CD4-positive, alpha-beta memory T cell (primary cell): Measurements from ENCODE around the gene ANKRD40CL. TPM values are rescaled to one million over a fixed set of nuclear protein-coding genes. Genes with fewer than 3 reads are reported as not detected.
"Not testable (repeated sequence)": the region's sequence is repeated elsewhere in the genome, so short reads cannot be mapped to it uniquely, and the experiment has no call there.

Experiments
- CTCF ChIA-PET: fragments of 350-600 bp; sonication (Branson Sonifier 250); formaldehyde crosslinking; loops from one replicate; lab custom pipeline; 2021; ENCODE audit warnings: inconsistent platforms; ENCODE audit not compliant: partially characterized antibody; lab: Charles Lee
- POLR2A ChIA-PET: fragments of 350-600 bp; sonication (Branson Sonifier 250); formaldehyde crosslinking; loops from one replicate; lab custom pipeline; 2021; ENCODE audit not compliant: partially characterized antibody; lab: Charles Lee
- DNase-seq, 5 donors: peaks; one replicate each; pipeline versions ENCODE4 v3.0.0 to v3.0.0-alpha.2; 2020 to 2022; ENCODE audit warnings: mixed read lengths in 1 of 5
- H3K27ac ChIP-seq: one replicate; pipeline ENCODE4 v1.7.0; 2013; ENCODE audit warnings: low read depth, low read length
- H3K27me3 ChIP-seq: 2 replicates; pipeline ENCODE4 v1.7.0; 2013; ENCODE audit warnings: mild to moderate bottlenecking, low read length, moderate library complexity; ENCODE audit not compliant: insufficient read depth
- H3K36me3 ChIP-seq: 2 replicates; pipeline ENCODE4 v1.7.0; 2013; ENCODE audit warnings: mild to moderate bottlenecking, low read length, moderate library complexity; ENCODE audit not compliant: insufficient read depth
- H3K4me1 ChIP-seq: 2 replicates; pipeline ENCODE4 v1.7.0; 2013; ENCODE audit warnings: mild to moderate bottlenecking, low read length, moderate library complexity; ENCODE audit not compliant: insufficient read depth
- H3K4me3 ChIP-seq, 2 donors: one replicate each; pipeline ENCODE4 v1.7.0; 2013; ENCODE audit warnings: low read length in 2 of 2, mild to moderate bottlenecking in 1 of 2
- H3K9me3 ChIP-seq, 2 donors: one replicate each; pipeline ENCODE4 v1.7.0; 2013; ENCODE audit warnings: low read length in 2 of 2, control low read depth in 1 of 2; ENCODE audit not compliant: control insufficient read depth in 1 of 2
- H3K27ac Mint-ChIP-seq, 7 donors: one replicate each; pipeline ENCODE4 v1.8.0; 2020 to 2021; ENCODE audit warnings: mixed read lengths in 7 of 7, mild to moderate bottlenecking in 6 of 7, inconsistent platforms in 3 of 7, moderate library complexity in 3 of 7
- H3K27me3 Mint-ChIP-seq, 2 donors: one replicate each; pipeline ENCODE4 v1.8.0; 2020 to 2021; ENCODE audit warnings: mixed read lengths in 2 of 2
- H3K36me3 Mint-ChIP-seq, 2 donors: one replicate each; pipeline ENCODE4 v1.8.0; 2020 to 2021; ENCODE audit warnings: mixed read lengths in 2 of 2, inconsistent platforms in 1 of 2, mild to moderate bottlenecking in 1 of 2
- H3K4me1 Mint-ChIP-seq, 4 donors: one replicate each; pipeline ENCODE4 v1.8.0; 2020 to 2021; ENCODE audit warnings: mixed read lengths in 4 of 4, mild to moderate bottlenecking in 1 of 4
- H3K4me3 Mint-ChIP-seq, 8 donors: one replicate each; pipeline ENCODE4 v1.8.0; 2020 to 2021; ENCODE audit warnings: mixed read lengths in 8 of 8, mild to moderate bottlenecking in 7 of 8, moderate library complexity in 6 of 8, inconsistent platforms in 3 of 8
- H3K9me3 Mint-ChIP-seq, 8 donors: one replicate each; pipeline ENCODE4 v1.8.0; 2020 to 2021; ENCODE audit warnings: mixed read lengths in 8 of 8, mild to moderate bottlenecking in 5 of 8, inconsistent platforms in 3 of 8, moderate library complexity in 1 of 8
- intact Hi-C: fragments of 100-400 bp; cut with micrococcal nuclease; formaldehyde crosslinking; loops from one replicate; pipeline ENCODE4 v1.15.1; 2023
- polyA plus RNA-seq, 2 donors: library from polyadenylated mRNA; unstranded; fragments of 300-500 nt; fragmentation: Illumina TruSeq; gene quantifications; one replicate each; pipeline ENCODE4 v1.2.3, GENCODE V29; 2021
- total RNA-seq, 2 experiments: library from RNA; stranded (reverse); gene quantifications; one replicate each; pipeline ENCODE4 v1.2.3, GENCODE V29; 2021

ANKRD40CL gene
- total and polyA plus RNA-seq, 4 experiments from 2014 or later: not detected

GRCh38 chr17:50725769-50726655 lies 41.3 kb downstream of the ANKRD40CL start:
- POLR2A ChIA-PET: interaction anchor here (1.1 kb wide), 1 partner anchor 18 kb away, joined by 3 read pairs; no protein-coding TSS in a partner anchor
- H3K4me1 ChIP-seq: peaks cover 97% of the 10 kb centered on the region
- no peaks in the 10 kb centered on the region for H3K9me3 ChIP-seq
- CTCF ChIA-PET: no interaction called here
- no peak for DNase-seq
- H3K4me3 ChIP-seq: no peak overlapping the region
- peak overlapping the region in 5 of 8 donors; percentile 43 to 67 (median 54) for H3K4me3 Mint-ChIP-seq
- H3K27ac Mint-ChIP-seq: peak overlapping the region in 3 of 7 donors; percentile 27 to 63 (median 60)
- no peaks in the 10 kb centered on the region for H3K36me3 ChIP-seq
- H3K9me3 Mint-ChIP-seq: no peaks in the 10 kb centered on the region
- H3K27ac ChIP-seq: no peak overlapping the region
- intact Hi-C loops: no loop called here
- peaks cover 8 to 18% of the 10 kb centered on the region in 2 donors for H3K36me3 Mint-ChIP-seq
- peaks cover 39 to 77% (median 59%) of the 10 kb centered on the region in 4 donors for H3K4me1 Mint-ChIP-seq
- H3K27me3 ChIP-seq: no peaks in the 10 kb centered on the region
- no peaks in the 10 kb centered on the region for H3K27me3 Mint-ChIP-seq

DNA sequence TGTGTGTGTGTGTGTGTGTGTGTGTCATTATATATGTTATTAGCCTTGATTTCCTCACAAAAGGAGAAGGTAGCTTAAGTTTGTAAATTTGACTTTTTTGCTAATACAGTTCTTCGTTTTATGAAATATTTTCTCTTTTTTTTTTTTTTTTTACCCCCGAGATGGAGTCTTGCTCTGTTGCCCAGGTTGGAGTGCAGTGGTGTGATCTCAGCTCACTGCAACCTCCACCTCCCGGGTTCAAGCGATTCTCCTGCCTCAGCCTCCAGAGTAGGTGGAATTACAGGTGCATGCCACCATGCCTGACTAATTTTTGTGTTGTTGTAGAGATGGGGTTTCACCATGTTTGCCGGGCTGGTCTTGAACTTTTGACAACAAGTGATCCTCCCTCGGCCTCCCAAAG lies 42.7 kb downstream of the ANKRD40CL start:
- peak overlapping the region in 4 of 8 donors; percentile 15 to 31 (median 22) for H3K4me3 Mint-ChIP-seq
- intact Hi-C loops: not testable (repeated sequence)
- POLR2A ChIA-PET: interaction anchor here (1.0 kb wide), 1 partner anchor 24 kb away, joined by 3 read pairs; no protein-coding TSS in a partner anchor

DNA sequence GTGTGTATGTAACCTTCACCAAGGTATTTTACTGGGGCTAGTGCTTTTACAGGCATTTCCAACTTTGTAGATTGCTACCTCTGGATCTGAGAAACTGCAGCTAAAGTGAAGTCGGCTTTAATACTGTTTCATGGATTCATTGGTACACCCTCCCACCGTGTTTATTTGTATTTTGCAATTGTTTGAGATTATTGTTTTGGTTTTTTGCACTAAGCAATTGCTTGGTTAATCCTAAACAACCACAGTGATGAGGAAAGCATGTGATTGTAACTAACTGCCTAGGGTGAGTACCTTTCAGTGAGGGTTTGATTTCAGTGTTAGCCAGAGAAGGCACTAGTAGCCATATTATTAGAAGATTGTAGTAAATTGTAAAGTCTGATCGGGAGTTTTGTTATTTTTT lies 44.6 kb downstream of the ANKRD40CL start:
- H3K9me3 ChIP-seq: no peaks in the 10 kb centered on the region
- no peak for DNase-seq
- H3K4me1 ChIP-seq: peaks cover 76% of the 10 kb centered on the region
- no peak overlapping the region for H3K27ac ChIP-seq
- ChIA-PET POLR2A (interaction anchor here (1.2 to 1.7 kb wide), 2 partner anchors 16 to 143 kb away, joined by 3 to 5 read pairs; partner anchors contain the start of gene TOB1), CTCF (no interaction called here)
- intact Hi-C loops: no loop called here
- H3K4me3 ChIP-seq: no peak overlapping the region
- peak overlapping the region in 4 of 7 donors; percentile 19 to 77 (median 54) for H3K27ac Mint-ChIP-seq
- no peaks in the 10 kb centered on the region for H3K36me3 ChIP-seq
- no peaks in the 10 kb centered on the region for H3K9me3 Mint-ChIP-seq
- peaks cover 8 to 26% of the 10 kb centered on the region in 2 donors for H3K36me3 Mint-ChIP-seq
- no peaks in the 10 kb centered on the region for H3K27me3 Mint-ChIP-seq
- H3K27me3 ChIP-seq: no peaks in the 10 kb centered on the region
- H3K4me3 Mint-ChIP-seq: peak overlapping the region; percentile 21 to 99 (median 62)
- peaks cover 32 to 71% (median 52%) of the 10 kb centered on the region in 4 donors for H3K4me1 Mint-ChIP-seq

More for the DNA sequence above, 42.7 kb downstream of the ANKRD40CL start:
- not testable (repeated sequence) for H3K27me3 ChIP-seq, H3K27ac ChIP-seq, H3K36me3 ChIP-seq, H3K4me3 ChIP-seq, H3K9me3 Mint-ChIP-seq, H3K27ac Mint-ChIP-seq, H3K27me3 Mint-ChIP-seq, DNase-seq, H3K9me3 ChIP-seq
- Mint-ChIP-seq H3K36me3 (peaks cover 8 to 25% of the 10 kb centered on the region in 2 donors), H3K4me1 (peaks cover 38 to 86% (median 63%) of the 10 kb centered on the region in 4 donors)
- CTCF ChIA-PET: interaction anchor here (0.7 kb wide), 1 partner anchor 19 kb away, joined by 4 read pairs; no protein-coding TSS in a partner anchor
- peaks cover 90% of the 10 kb centered on the region for H3K4me1 ChIP-seq

- intact Hi-C loops: no loop called here
- H3K4me1 ChIP-seq: peaks cover 63% of the 10 kb centered on the region
- Mint-ChIP-seq H3K4me1 (peaks cover 23 to 58% (median 41%) of the 10 kb centered on the region in 4 donors), H3K4me3 (peak overlapping the region; percentile 86 to 99 (median 98)), H3K27ac (peak overlapping the region; percentile 78 to 99 (median 99)), H3K27me3 (no peaks in the 10 kb centered on the region), H3K36me3 (peaks cover 0 to 21% of the 10 kb centered on the region in 2 donors), H3K9me3 (no peaks in the 10 kb centered on the region)
- H3K4me3 ChIP-seq: peak overlapping the region; percentile 55 to 100
- POLR2A ChIA-PET: interaction anchor here (1.7 to 6.6 kb wide), 2 partner anchors 14 to 145 kb away, joined by 5 to 116 read pairs; partner anchors contain the start of genes ANKRD40 and TOB1
- peak in 4 of 5 donors; percentile 39 to 45 (median 42) for DNase-seq
- no peaks in the 10 kb centered on the region for H3K9me3 ChIP-seq
- peak overlapping the region; percentile 97 for H3K27ac ChIP-seq
- CTCF ChIA-PET: interaction anchor here (0.7 to 0.8 kb wide), 2 partner anchors 25 to 81 kb away, joined by 3 to 4 read pairs; no protein-coding TSS in a partner anchor
- H3K27me3 ChIP-seq: no peaks in the 10 kb centered on the region
- H3K36me3 ChIP-seq: no peaks in the 10 kb centered on the region
Measured at GRCh38 chr17:50721194-50722010, 45.9 kb downstream of the ANKRD40CL start.

DNA sequence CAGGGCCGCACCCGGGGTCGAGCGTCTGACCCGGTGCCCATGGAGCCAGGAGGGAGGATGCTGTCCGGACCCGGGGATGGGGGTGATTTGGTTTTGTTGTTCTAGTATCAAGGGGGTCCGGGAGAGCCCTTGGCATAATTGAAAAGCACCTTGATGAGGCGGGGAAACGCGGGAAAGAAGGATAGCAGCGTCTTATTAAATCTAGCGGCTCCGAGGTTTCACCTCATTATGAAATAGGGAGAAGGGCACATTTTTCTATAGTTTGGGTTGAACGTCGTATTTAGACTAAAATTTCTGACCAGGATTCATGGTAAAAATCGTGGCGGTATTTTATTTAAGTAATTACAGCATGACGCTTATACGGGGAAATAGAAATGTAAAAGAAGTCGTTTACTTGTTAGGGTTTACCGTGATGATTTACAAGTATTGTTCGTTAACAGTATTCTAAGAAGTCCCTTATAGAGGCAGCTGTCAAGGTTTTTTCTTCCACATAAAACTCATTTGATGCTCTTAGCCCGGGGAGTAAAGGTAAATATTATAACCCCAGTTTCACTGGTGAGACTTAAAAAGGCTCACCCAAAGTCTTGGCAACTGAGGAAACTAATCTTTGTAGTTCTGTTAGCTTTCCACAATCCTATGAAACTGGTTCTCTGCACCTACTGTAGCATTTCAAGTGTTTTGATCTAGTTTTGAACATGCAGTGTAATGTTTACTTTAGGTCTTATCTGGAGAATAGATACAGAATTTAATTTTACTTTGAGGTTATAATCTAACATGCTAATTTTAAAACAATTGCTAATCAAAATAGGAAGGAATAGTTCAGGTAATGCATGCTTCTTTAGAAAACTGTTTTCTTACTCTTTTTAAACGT lies 47.2 kb downstream of the ANKRD40CL start:
- Mint-ChIP-seq H3K4me3 (peak overlapping the region; percentile 86 to 99 (median 98)), H3K4me1 (peaks cover 19 to 51% (median 35%) of the 10 kb centered on the region in 4 donors), H3K9me3 (no peaks in the 10 kb centered on the region), H3K27me3 (no peaks in the 10 kb centered on the region), H3K27ac (peak overlapping the region; percentile 78 to 99 (median 99)), H3K36me3 (peaks cover 0 to 21% of the 10 kb centered on the region in 2 donors)
- Histone ChIP-seq H3K27ac (peak overlapping the region; percentile 97), H3K4me1 (peaks cover 50% of the 10 kb centered on the region), H3K36me3 (no peaks in the 10 kb centered on the region), H3K4me3 (peak overlapping the region; percentile 55 to 100), H3K27me3 (no peaks in the 10 kb centered on the region), H3K9me3 (no peaks in the 10 kb centered on the region)
- intact Hi-C loops: loop anchor here (1.0 kb wide), 1 partner anchor 13 kb away; the partner anchor contains the start of gene ANKRD40
- DNase-seq: no peak
- POLR2A ChIA-PET: interaction anchor here (0.5 to 6.6 kb wide), 11 partner anchors 10 to 931 kb away, joined by 3 to 116 read pairs (median 4); partner anchors contain the start of genes ANKRD40, CACNA1G, KAT7 and TOB1
- CTCF ChIA-PET: no interaction called here
